Heart right ventricle (tissue), 16 donors: Measurements from ENCODE around the gene NCAPH2. TPM values are rescaled to one million over a fixed set of nuclear protein-coding genes. Genes with fewer than 3 reads are reported as not detected.

Experiments
- ATAC-seq, 8 donors: fragments of 200-7000 bp; cut with Tn5 transposase; one replicate each; pipeline ENCODE4 v1.9.1; 2020; ENCODE audit warnings: mild to moderate bottlenecking in 8 of 8, moderate library complexity in 8 of 8, moderate number of reproducible peaks in 1 of 8
- DNase-seq, 2 donors: peaks; one replicate each; pipeline ENCODE4 v3.0.0-alpha.2; 2020
- H3K27ac ChIP-seq, 10 donors: fragments of 200-600 bp; sonication (generic) in 2 of 10; one replicate each; pipeline versions ENCODE4 v1.5.0 to v1.8.0; 2020 to 2022; ENCODE audit warnings: mild to moderate bottlenecking in 3 of 10
- H3K27me3 ChIP-seq, 7 donors: fragments of 200-600 bp; one replicate each; pipeline ENCODE4 v1.8.0; 2021 to 2022; ENCODE audit warnings: mild to moderate bottlenecking in 2 of 7
- H3K36me3 ChIP-seq, 9 donors: fragments of 200-600 bp; sonication (generic) in 1 of 9; one replicate each; pipeline versions ENCODE4 v1.5.0 to v1.8.0; 2020 to 2022; ENCODE audit warnings: mild to moderate bottlenecking in 2 of 9
- H3K4me1 ChIP-seq, 9 donors: fragments of 200-600 bp; sonication (generic) in 1 of 9; one replicate each; pipeline versions ENCODE4 v1.5.0 to v1.8.0; 2020 to 2022; ENCODE audit warnings: mild to moderate bottlenecking in 4 of 9
- H3K4me3 ChIP-seq, 10 donors: fragments of 200-600 bp; sonication (generic) in 2 of 10; one replicate each; pipeline versions ENCODE4 v1.5.0 to v1.8.0; 2020 to 2022; ENCODE audit warnings: mild to moderate bottlenecking in 7 of 10, moderate library complexity in 2 of 10
- H3K9me3 ChIP-seq, 11 donors: fragments of 200-600 bp in 10 of 11; sonication (generic) in 2 of 11; one replicate each; pipeline versions ENCODE4 v1.5.0 to v1.8.0; 2013 to 2022; ENCODE audit warnings: mild to moderate bottlenecking in 2 of 11, control low read depth in 1 of 11, moderate library complexity in 1 of 11
- CTCF ChIP-seq, 9 donors: fragments of 200-600 bp; sonication (generic) in 2 of 9; IDR thresholded peaks; one replicate each; pipeline versions ENCODE4 v1.5.0 to v1.8.0; 2021 to 2022; ENCODE audit warnings: antibody characterized with exemption in 9 of 9, mild to moderate bottlenecking in 5 of 9, moderate library complexity in 1 of 9
- WGBS, 2 donors: extraction: QIAGEN DNeasy Blood & Tissue Kit; methylation state at CpG; one replicate each; pipeline ENCODE4 v1.1.7; 2013; ENCODE audit warnings: inconsistent platforms in 1 of 2; 5-methylcytosine and 5-hydroxymethylcytosine counted together
- intact Hi-C, 10 donors: fragments of 100-400 bp; cut with DNase I; formaldehyde crosslinking; loops; one replicate each; pipeline versions ENCODE4 v1.11.1 to v1.14.2; 2022
- polyA plus RNA-seq, 2 donors: library from polyadenylated mRNA; stranded (reverse); fragments of 200-250 nt; gene quantifications; one replicate each; pipeline ENCODE4 v1.2.3, GENCODE V29; 2013
- total RNA-seq, 10 donors: library from RNA; stranded (reverse); fragmentation: NEBNext Ultra II Directional in 3 of 10; extraction: Animal tissue kit (Norgen Biotek cat#: 25700) in 3 of 10; gene quantifications; one replicate each; pipeline versions ENCODE4 v1.2.1 to v1.2.4, GENCODE V29; 2021 to 2023
- donor health status: Arrhythmogenic right ventricular cardiomyopathy.
- donor health status: ischemic (EF 13 %, LVEDD 7.1; RV severe dilation, severe dysfunction).
- donor health status: healthy with polysubstance abuse.
- donor health status: DM: no; HTN: yes; CAD: no.
- donor health status: DM: no; HTN: no; CAD: no.
- donor health status: ischemic (EF 25% LVEDD 6.9; RV normal size, moderate dysfunction).
- donor health status: ischemic (EF 25% LVEDD 5.7; RV mildly dilated, moderate dysfunction).
- donor health status: healthy.
- donor health status: DM: yes; HTN: yes; CAD: no.
- donor health status: Ischemic cardiomyopathy.
- donor health status: ischemic (EF 35%, LVEDD 5.7; RV mildly dilated, moderate dysfunction).
- donor health status: nonischemic (EF 11% LVEDD 7.7; RV severe dilation, severe dysfunction).
- donor health status: DM: yes; HTN: yes; CAD: no.
- donor health status: PGD.
- donor health status: ischemic (EF 29% LVEDD 5.4; RV normal size, mild dysfunction).
- donor health status: nonischemic (EF 23%, LVEDD 6.1; RV moderate dilation, normal function).

The NCAPH2 gene
- total and polyA plus RNA-seq, 12 donors = 21.7 to 54.8 (median 27.8) TPM

GRCh38 chr22:50546326-50547262 lies 38.6 kb downstream of the NCAPH2 start:
- Histone ChIP-seq H3K27me3 (peaks cover 0 to 77% (median 52%) of the 10 kb centered on the region in 7 donors), H3K27ac (peak overlapping the region in 1 of 10 donors; percentile 99), H3K4me1 (peaks cover 0 to 68% (median 25%) of the 10 kb centered on the region in 9 donors), H3K36me3 (no peaks in the 10 kb centered on the region), H3K9me3 (no peaks in the 10 kb centered on the region), H3K4me3 (no peak overlapping the region)
- ATAC-seq = no peak
- no peak for DNase-seq
- intact Hi-C loops = no loop called here
- WGBS, 2 donors = 51 to 74% methylated on average over 60 to 78 of the region's 78 CpGs
- no peak for TF ChIP-seq CTCF (IDR thresholded peaks at IDR 0.05)

- H3K4me1 ChIP-seq = peaks cover 0 to 60% (median 25%) of the 10 kb centered on the region in 9 donors
- no peak for TF ChIP-seq CTCF (IDR thresholded peaks at IDR 0.05)
- H3K27me3 ChIP-seq = peaks cover 0 to 83% (median 52%) of the 10 kb centered on the region in 7 donors
- WGBS, 2 donors = 17 to 18% methylated on average over 33 to 35 of the region's 35 CpGs
- ATAC-seq = no peak
- H3K36me3 ChIP-seq = no peaks in the 10 kb centered on the region
- no peaks in the 10 kb centered on the region for H3K9me3 ChIP-seq
- no peak for DNase-seq
- H3K4me3 ChIP-seq = no peak overlapping the region
- intact Hi-C loops = no loop called here
- peak overlapping the region in 1 of 10 donors; percentile 14 for H3K27ac ChIP-seq
These were observed 39.4 kb downstream of the NCAPH2 start for GRCh38 chr22:50547263-50547985.

- 9 to 10% methylated on average over 49 to 53 of the region's 56 CpGs for WGBS, 2 donors
- DNase-seq (peak in 1 of 2 donors; percentile 29), ATAC-seq (peak in 4 of 8 donors; percentile 6 to 21 (median 16))
- intact Hi-C loops = no loop called here
- Histone ChIP-seq H3K27ac (peak overlapping the region in 1 of 10 donors; percentile 87), H3K36me3 (no peaks in the 10 kb centered on the region), H3K27me3 (peaks cover 0 to 79% (median 52%) of the 10 kb centered on the region in 7 donors), H3K4me3 (peak overlapping the region in 9 of 10 donors; percentile 9 to 53 (median 38)), H3K9me3 (no peaks in the 10 kb centered on the region), H3K4me1 (peaks cover 0 to 51% (median 25%) of the 10 kb centered on the region in 9 donors)
- peak in 3 of 9 donors; percentile 7 to 15 (median 10) for TF ChIP-seq CTCF (IDR thresholded peaks at IDR 0.05)
These were observed 40.3 kb downstream of the NCAPH2 start for GRCh38 chr22:50548040-50548920.
